Epithelial cell of esophagus (primary cell): ENCODE data around the gene CCR2.
A peak's percentile ranks its signal among the peaks of the same experiment; 100 is the strongest.
"Not testable (repeated sequence)": the region's sequence is repeated elsewhere in the genome, so short reads cannot be mapped to it uniquely, and the experiment has no call there.

Experiments used
- DNase-seq: peaks from one replicate; pipeline ENCODE4 v3.0.0; 2010; ENCODE audit warnings: low read depth
- H3K4me3 ChIP-seq: 2 replicates; pipeline ENCODE4 v1.5.1; 2011; ENCODE audit warnings: mild to moderate bottlenecking, low read length, control low read depth
- CTCF ChIP-seq: IDR thresholded peaks from 2 replicates; pipeline ENCODE4 v1.5.1; 2011; ENCODE audit warnings: low read depth, mild to moderate bottlenecking, low read length, control low read depth, inconsistent platforms; ENCODE audit not compliant: insufficient read depth; ENCODE audit errors: missing control alignments

Gene CCR2

GRCh38 chr3:46386205-46386604 lies 32.3 kb downstream of the CCR2 start:
- no peak overlapping the region for H3K4me3 ChIP-seq
- peak; percentile 98 for DNase-seq
- no peak for TF ChIP-seq CTCF

DNA sequence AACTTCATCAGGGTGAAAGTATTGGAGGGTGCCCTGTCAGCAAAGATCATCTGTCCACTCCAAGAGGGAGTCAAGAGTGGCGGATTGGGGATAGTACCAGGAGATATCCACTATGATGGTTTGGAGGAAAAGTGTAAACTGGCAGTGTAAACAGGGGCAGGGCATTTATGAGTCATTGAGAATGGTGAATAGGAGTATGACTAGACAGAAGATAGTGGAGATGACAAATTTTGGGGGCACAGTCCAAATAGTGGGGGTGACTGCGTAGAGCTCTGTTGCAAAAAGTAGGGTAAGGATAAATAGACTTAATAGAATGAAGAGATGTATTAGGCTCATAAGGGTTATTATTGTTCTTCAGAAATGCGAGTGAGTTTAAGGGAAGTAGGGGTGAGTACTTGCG lies 34.9 kb downstream of the CCR2 start:
- not testable (repeated sequence) for H3K4me3 ChIP-seq, DNase-seq

- H3K4me3 ChIP-seq, result no peak overlapping the region
- no peak for DNase-seq
- TF ChIP-seq CTCF, result no peak
These were observed 35.4 kb downstream of the CCR2 start for GRCh38 chr3:46389306-46389705.

GRCh38 chr3:46391526-46391925 lies 37.6 kb downstream of the CCR2 start:
- not testable (repeated sequence) for DNase-seq, H3K4me3 ChIP-seq

GRCh38 chr3:46393011-46393410 lies 39.1 kb downstream of the CCR2 start:
- H3K4me3 ChIP-seq, result no peak overlapping the region
- DNase-seq, result no peak
- TF ChIP-seq CTCF, result no peak

- no peak for TF ChIP-seq CTCF
- no peak overlapping the region for H3K4me3 ChIP-seq
- peak; percentile 51 for DNase-seq
These were observed 39.9 kb downstream of the CCR2 start for GRCh38 chr3:46393554-46394434.

DNA sequence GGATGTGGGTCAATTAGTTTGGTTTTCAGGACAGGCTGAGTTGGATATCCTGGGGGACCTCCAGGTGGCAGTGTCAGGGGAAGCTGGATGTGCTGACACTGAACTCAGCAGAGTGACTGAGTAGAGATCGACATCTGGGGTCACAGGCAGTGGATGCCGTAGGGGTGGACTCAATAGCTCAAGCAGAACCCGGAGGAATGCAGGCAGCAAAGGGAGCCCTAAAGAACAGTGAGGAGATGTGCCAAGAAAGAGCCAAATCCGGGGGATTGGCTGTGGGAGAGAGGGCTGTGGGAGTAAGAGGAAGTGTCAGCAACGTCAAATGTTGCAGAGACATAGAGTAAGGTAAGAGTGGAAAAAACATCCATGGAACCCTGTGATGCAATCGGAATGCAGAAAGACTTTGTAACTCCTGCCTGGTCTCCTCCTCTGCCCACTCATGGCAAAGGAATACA lies 41.3 kb downstream of the CCR2 start:
- H3K4me3 ChIP-seq, result no peak overlapping the region
- TF ChIP-seq CTCF, result no peak
- DNase-seq, result peak; percentile 38
